HCT116 (cell line): ENCODE measurements around the gene MAP2K6. TPM values are rescaled to one million over a fixed set of nuclear protein-coding genes. Genes with fewer than 3 reads are reported as not detected.

Source experiments
- ATAC-seq: fragments of 200-7000 bp; cut with Tn5 transposase; 2 replicates; pipeline ENCODE4 v1.9.1; 2020; ENCODE audit warnings: mild to moderate bottlenecking, moderate library complexity
- BruUV-seq: library from RNA; stranded (reverse); fragments of 400-500 nt; replicated peaks from 2 replicates; lab custom pipeline; 2021; lab: Mats Ljungman, UMichigan
- CTCF ChIA-PET: fragments of 300-600 bp; sonication (Branson Sonifier 250); formaldehyde crosslinking; loops from one replicate; lab custom pipeline; 2021; ENCODE audit warnings: antibody characterized with exemption; lab: Charles Lee
- POLR2A ChIA-PET: fragments of 300-600, 350-600 bp; sonication (Branson Sonifier 250); formaldehyde crosslinking; loops from one replicate; lab custom pipeline; 2021; ENCODE audit warnings: antibody characterized with exemption; lab: Charles Lee
- RAD21 ChIA-PET, 2 experiments: fragments of 300-600 bp; sonication (Branson Sonifier 250); formaldehyde crosslinking; loops; one replicate each; lab custom pipeline; 2023; ENCODE audit warnings: low total read pairs in 2 of 2; ENCODE audit not compliant: uncharacterized antibody in 2 of 2, unreplicated experiment in 2 of 2, low non-redundant PET in 1 of 2; lab: Charles Lee
- DNase-seq: peaks from one replicate; pipeline ENCODE4 v3.0.0-alpha.2; 2010; ENCODE audit warnings: low read depth, low spot score
- H2AFZ ChIP-seq: fragments of 200-600 bp; shearing (Covaris generic), sonication (generic); 2 replicates; pipeline ENCODE4 v1.6.1; 2017; ENCODE audit warnings: low read depth, mixed run types, mixed read lengths, antibody characterized with exemption, low read length; ENCODE audit not compliant: poor library complexity, severe bottlenecking
- H3K27ac ChIP-seq: 2 replicates; pipeline ENCODE4 v1.5.1; 2012; ENCODE audit warnings: low read depth, low read length
- H3K27me3 ChIP-seq: fragments of 200-600 bp; sonication (generic); 2 replicates; pipeline ENCODE4 v1.6.1; 2016; ENCODE audit warnings: mixed run types, low read length, mixed read lengths; ENCODE audit not compliant: insufficient read depth
- H3K36me3 ChIP-seq, 2 experiments: fragments of 200-500 bp in 1 of 2; fragments of 200-600 bp in 1 of 2; sonication (Bioruptor generic) in 1 of 2; sonication (generic) in 1 of 2; 2 replicates each; pipeline versions ENCODE4 v1.5.1 to v1.6.1; 2014 to 2016; ENCODE audit warnings: low read length in 2 of 2, inconsistent platforms in 1 of 2, mixed read lengths in 1 of 2, mixed run types in 1 of 2; ENCODE audit not compliant: insufficient read depth in 2 of 2, control insufficient read depth in 1 of 2
- H3K4me1 ChIP-seq, 2 experiments: fragments of 200-600 bp in 1 of 2; sonication (generic) in 1 of 2; 2 replicates each; pipeline versions ENCODE4 v1.5.1 to v1.6.1; 2012 to 2017; ENCODE audit warnings: low read length in 2 of 2, inconsistent platforms in 1 of 2, mild to moderate bottlenecking in 1 of 2, mixed read lengths in 1 of 2, mixed run types in 1 of 2, moderate library complexity in 1 of 2; ENCODE audit not compliant: insufficient read depth in 2 of 2, control insufficient read depth in 1 of 2
- H3K4me2 ChIP-seq: fragments of 200-600 bp; sonication (generic); 2 replicates; pipeline ENCODE4 v1.6.1; 2017; ENCODE audit warnings: mixed run types, low read length, mixed read lengths
- H3K4me3 ChIP-seq, 2 experiments: fragments of 200-600 bp in 1 of 2; sonication (generic) in 1 of 2; replicated peaks in 1 of 2; 2 replicates each; pipeline ENCODE4 v1.5.1; 2011 to 2016; ENCODE audit warnings: low read length in 2 of 2, control low read depth in 1 of 2, low read depth in 1 of 2, mild to moderate bottlenecking in 1 of 2, mixed read lengths in 1 of 2, mixed run types in 1 of 2
- H3K79me2 ChIP-seq: fragments of 200-600 bp; sonication (generic); 2 replicates; pipeline ENCODE4 v1.6.1; 2017; ENCODE audit warnings: mild to moderate bottlenecking, mixed run types, low read length, moderate library complexity, mixed read lengths; ENCODE audit not compliant: insufficient read depth
- H3K9ac ChIP-seq: fragments of 200-600 bp; sonication (generic); 2 replicates; pipeline ENCODE4 v1.6.1; 2016; ENCODE audit warnings: low read length, mixed read lengths
- H3K9me2 ChIP-seq: fragments of 200-600 bp; sonication (generic), shearing (Covaris generic); 2 replicates; pipeline ENCODE4 v1.6.1; 2017; ENCODE audit warnings: mixed run types, mild to moderate bottlenecking, moderate library complexity; ENCODE audit not compliant: insufficient read depth
- H3K9me3 ChIP-seq, 2 experiments: fragments of 200-500 bp in 1 of 2; fragments of 200-600 bp in 1 of 2; sonication (Bioruptor generic) in 1 of 2; sonication (generic) in 1 of 2; 2 replicates each; pipeline ENCODE4 v1.6.1; 2014 to 2017; ENCODE audit warnings: low read length in 2 of 2, mixed read lengths in 2 of 2, inconsistent platforms in 1 of 2, low read depth in 1 of 2, mild to moderate bottlenecking in 1 of 2, mixed run types in 1 of 2, moderate library complexity in 1 of 2; ENCODE audit not compliant: control insufficient read depth in 1 of 2, insufficient read depth in 1 of 2
- H4K20me1 ChIP-seq: fragments of 200-600 bp; sonication (generic), shearing (Covaris generic); 2 replicates; pipeline ENCODE4 v1.6.1; 2017; ENCODE audit warnings: mixed run types, mild to moderate bottlenecking, moderate library complexity; ENCODE audit not compliant: insufficient read depth
- EGR1 ChIP-seq: IDR thresholded peaks from 2 replicates; pipeline ENCODE4 v1.6.1; 2012; ENCODE audit warnings: low read depth
- FOSL1 ChIP-seq: IDR thresholded peaks from 2 replicates; pipeline ENCODE4 v1.6.1; 2012; ENCODE audit warnings: low read depth
- SIN3A ChIP-seq: IDR thresholded peaks from 2 replicates; pipeline ENCODE4 v1.6.1; 2012; ENCODE audit warnings: low read depth
- ZBTB33 ChIP-seq: IDR thresholded peaks from 2 replicates; pipeline ENCODE4 v1.6.1; 2011; ENCODE audit warnings: mild to moderate bottlenecking, low read length, moderate library complexity; ENCODE audit not compliant: insufficient replicate concordance; ENCODE audit errors: extremely low read depth
- ZFX ChIP-seq: fragments of 450-650 bp; IDR thresholded peaks from 2 replicates; pipeline ENCODE4 v1.6.1; 2017
- intact Hi-C: fragments of 100-400 bp; cut with micrococcal nuclease; formaldehyde crosslinking; loops from 2 replicates; pipeline ENCODE4 v1.10.0; 2022
- total RNA-seq: library from RNA; stranded (reverse); gene quantifications from one replicate; pipeline ENCODE4 v1.2.1, GENCODE V29; 2021; ENCODE audit not compliant: unreplicated experiment

The MAP2K6 gene
- total RNA-seq, 1 experiment from 2014 or later: 0.22 TPM

- TF ChIP-seq ZFX (no peak), FOSL1 (no peak), SIN3A (no peak)
- intact Hi-C loops: no loop called here
- Histone ChIP-seq H3K79me2 (no peaks in the 10 kb centered on the region), H3K9ac (no peak overlapping the region), H3K36me3 (no peaks in the 10 kb centered on the region), H3K27me3 (no peaks in the 10 kb centered on the region), H2AFZ (no peak overlapping the region), H3K27ac (no peak overlapping the region), H3K9me2 (no peaks in the 10 kb centered on the region), H4K20me1 (no peaks in the 10 kb centered on the region), H3K4me2 (no peak overlapping the region), H3K4me3 (no peak overlapping the region), H3K4me1 (peaks cover 0 to 7% of the 10 kb centered on the region in 2 experiments; a peak in 1 of 4 replicates), H3K9me3 (no peaks in the 10 kb centered on the region)
- POLR2A ChIA-PET: no interaction called here
- no TSS peak for BruUV-seq
- no peak for DNase-seq
- CTCF ChIA-PET: no interaction called here
- no peak for ATAC-seq
- RAD21 ChIA-PET: no interaction called here
These were observed 13.9 kb downstream of the MAP2K6 start for GRCh38 chr17:69428252-69428980.

DNA sequence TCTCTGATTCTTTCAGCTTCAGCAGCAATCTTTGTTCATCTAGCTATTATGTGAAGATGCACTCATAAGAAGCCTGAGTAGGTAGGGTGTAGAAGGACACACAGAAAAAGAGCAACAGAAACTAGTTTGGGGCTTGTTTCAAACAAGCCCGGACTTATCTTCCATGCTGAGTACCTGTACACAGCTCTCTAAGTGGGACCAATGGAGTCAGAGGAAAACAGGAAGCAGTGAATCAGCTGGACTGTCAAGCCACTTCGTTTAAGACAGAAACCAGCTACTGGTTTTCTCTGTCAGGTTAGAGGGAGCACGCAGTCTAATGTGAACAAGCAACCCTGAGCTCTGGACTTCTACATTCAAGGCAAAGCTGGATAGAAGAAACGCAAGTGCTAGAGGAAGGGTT, 16.0 kb downstream of the MAP2K6 start:
- no peak for DNase-seq
- Histone ChIP-seq H4K20me1 (no peaks in the 10 kb centered on the region), H3K27me3 (no peaks in the 10 kb centered on the region), H3K36me3 (no peaks in the 10 kb centered on the region), H3K27ac (no peak overlapping the region), H3K9me2 (no peaks in the 10 kb centered on the region), H3K4me1 (peaks cover 0 to 7% of the 10 kb centered on the region in 2 experiments; a peak in 1 of 4 replicates), H2AFZ (no peak overlapping the region), H3K9ac (no peak overlapping the region), H3K9me3 (no peaks in the 10 kb centered on the region), H3K4me3 (no peak overlapping the region), H3K4me2 (no peak overlapping the region), H3K79me2 (no peaks in the 10 kb centered on the region)
- BruUV-seq: no TSS peak
- ChIA-PET POLR2A (no interaction called here), RAD21 (no interaction called here), CTCF (interaction anchor here (1.6 to 2.3 kb wide), 2 partner anchors 10 to 36 kb away, joined by 3 to 7 read pairs; no protein-coding TSS in a partner anchor)
- no peak for ATAC-seq
- TF ChIP-seq EGR1 (no peak), ZBTB33 (no peak)
- intact Hi-C loops: no loop called here
